CD4-positive, alpha-beta T cell (primary cell): ENCODE results near the gene ARHGAP15. TPM values are rescaled to one million over a fixed set of nuclear protein-coding genes. Genes with fewer than 3 reads are reported as not detected.

ENCODE experiments used
- ATAC-seq: fragments of 200-7000 bp; cut with Tn5 transposase; one replicate; pipeline ENCODE4 v1.10.0; 2022; ENCODE audit warnings: mild to moderate bottlenecking; ENCODE audit not compliant: poor library complexity
- CTCF ChIA-PET: fragments of 350-600 bp; sonication (Branson Sonifier 250); formaldehyde crosslinking; loops from one replicate; lab custom pipeline; 2021; ENCODE audit warnings: antibody characterized with exemption, inconsistent platforms; lab: Charles Lee
- POLR2A ChIA-PET: fragments of 350-600 bp; sonication (Branson Sonifier 250); formaldehyde crosslinking; loops from one replicate; lab custom pipeline; 2021; ENCODE audit warnings: antibody characterized with exemption, inconsistent platforms; lab: Charles Lee
- DNase-seq, 14 experiments: peaks; one replicate each; pipeline ENCODE4 v3.0.0-alpha.2; 2013 to 2020; ENCODE audit warnings: mixed read lengths in 2 of 14
- H3K27ac ChIP-seq, 2 donors: one replicate each; pipeline versions ENCODE4 v1.5.1 to v1.7.0; 2013; ENCODE audit warnings: low read length in 2 of 2, low read depth in 1 of 2, mild to moderate bottlenecking in 1 of 2
- H3K27me3 ChIP-seq, 2 experiments: 1 replicate in 1 of 2; 2 replicates in 1 of 2; pipeline versions ENCODE4 v1.6.1 to v1.7.0; 2013; ENCODE audit warnings: low read length in 2 of 2, control low read depth in 1 of 2, mild to moderate bottlenecking in 1 of 2, moderate library complexity in 1 of 2; ENCODE audit not compliant: insufficient read depth in 2 of 2, control insufficient read depth in 1 of 2
- H3K36me3 ChIP-seq: one replicate; pipeline ENCODE4 v1.6.1; 2013; ENCODE audit warnings: low read length, control low read depth; ENCODE audit not compliant: insufficient read depth
- H3K4me1 ChIP-seq: one replicate; pipeline ENCODE4 v1.6.1; 2013; ENCODE audit warnings: low read length, control low read depth; ENCODE audit not compliant: insufficient read depth
- H3K4me3 ChIP-seq: one replicate; pipeline ENCODE4 v1.5.1; 2013; ENCODE audit warnings: mild to moderate bottlenecking, low read length, moderate library complexity
- H3K9me3 ChIP-seq, 2 experiments: 1 replicate in 1 of 2; 2 replicates in 1 of 2; pipeline versions ENCODE4 v1.6.1 to v1.7.0; 2013; ENCODE audit warnings: low read length in 2 of 2, mild to moderate bottlenecking in 2 of 2, control low read depth in 1 of 2, moderate library complexity in 1 of 2; ENCODE audit not compliant: control insufficient read depth in 1 of 2, insufficient read depth in 1 of 2
- H3K27ac Mint-ChIP-seq: one replicate; pipeline ENCODE4 v1.8.0; 2020; ENCODE audit warnings: mixed read lengths
- H3K27me3 Mint-ChIP-seq: one replicate; pipeline ENCODE4 v1.8.0; 2021; ENCODE audit warnings: mixed read lengths
- H3K36me3 Mint-ChIP-seq: one replicate; pipeline ENCODE4 v1.8.0; 2021; ENCODE audit warnings: low read depth, mixed read lengths
- H3K4me1 Mint-ChIP-seq: one replicate; pipeline ENCODE4 v1.8.0; 2021; ENCODE audit warnings: low read depth, mixed read lengths
- H3K4me3 Mint-ChIP-seq: one replicate; pipeline ENCODE4 v1.8.0; 2020; ENCODE audit warnings: mild to moderate bottlenecking, mixed read lengths
- H3K9me3 Mint-ChIP-seq: one replicate; pipeline ENCODE4 v1.8.0; 2020; ENCODE audit warnings: mixed read lengths
- CTCF ChIP-seq: fragments of 200-600 bp; IDR thresholded peaks from one replicate; pipeline ENCODE4 v1.8.0; 2022; ENCODE audit warnings: antibody characterized with exemption, mild to moderate bottlenecking
- intact Hi-C, 2 experiments: fragments of 100-400 bp; cut with DNase I in 1 of 2; cut with micrococcal nuclease in 1 of 2; formaldehyde crosslinking; loops; one replicate each; pipeline versions ENCODE4 v1.15.1 to v1.9.0; 2023 to 2025; cut with DNase I, micrococcal nuclease
- total RNA-seq, 174 experiments: library from RNA in 2 of 174; stranded (reverse) in 2 of 174; gene quantifications; one replicate each; pipeline ENCODE4 v1.2.3 and lab custom pipeline; 2021 to 2026

ARHGAP15 gene
- total RNA-seq, 2 experiments from 2014 or later = 158 to 165 TPM

GRCh38 chr2:143402451-143402850 lies 273.2 kb downstream of the ARHGAP15 start:
- Mint-ChIP-seq H3K4me1 (peaks cover 70% of the 10 kb centered on the region), H3K27me3 (no peaks in the 10 kb centered on the region), H3K9me3 (no peaks in the 10 kb centered on the region), H3K27ac (no peak overlapping the region), H3K4me3 (no peak overlapping the region), H3K36me3 (peaks cover 19% of the 10 kb centered on the region)
- no peak for TF ChIP-seq CTCF
- Histone ChIP-seq H3K27me3 (no peaks in the 10 kb centered on the region), H3K4me1 (no peaks in the 10 kb centered on the region), H3K27ac (no peak overlapping the region), H3K36me3 (no peaks in the 10 kb centered on the region), H3K4me3 (no peak overlapping the region), H3K9me3 (no peaks in the 10 kb centered on the region)
- ATAC-seq (no peak), DNase-seq (peak in 2 of 14 experiments; percentile 15)
- CTCF ChIA-PET = no interaction called here
- intact Hi-C loops = no loop called here
- POLR2A ChIA-PET = interaction anchor here (0.7 kb wide), 1 partner anchor 150 kb away, joined by 3 read pairs; no protein-coding TSS in a partner anchor

- no peak overlapping the region for H3K4me3 Mint-ChIP-seq
- H3K36me3 Mint-ChIP-seq = peaks cover 33% of the 10 kb centered on the region
- H3K4me1 ChIP-seq = no peaks in the 10 kb centered on the region
- H3K9me3 ChIP-seq = no peaks in the 10 kb centered on the region
- H3K27ac Mint-ChIP-seq = peak overlapping the region; percentile 40
- no peak overlapping the region for H3K4me3 ChIP-seq
- no peaks in the 10 kb centered on the region for H3K27me3 ChIP-seq
- H3K9me3 Mint-ChIP-seq = peaks cover 2% of the 10 kb centered on the region
- POLR2A ChIA-PET = no interaction called here
- TF ChIP-seq CTCF = no peak
- no peak overlapping the region for H3K27ac ChIP-seq
- no peaks in the 10 kb centered on the region for H3K27me3 Mint-ChIP-seq
- intact Hi-C loops = no loop called here
- H3K36me3 ChIP-seq = no peaks in the 10 kb centered on the region
- CTCF ChIA-PET = no interaction called here
- H3K4me1 Mint-ChIP-seq = peaks cover 68% of the 10 kb centered on the region
- no peak for DNase-seq
- ATAC-seq = no peak
Observed at GRCh38 chr2:143410082-143410897, 281.1 kb downstream of the ARHGAP15 start.

GRCh38 chr2:143415571-143415970 lies 286.4 kb downstream of the ARHGAP15 start:
- H3K36me3 Mint-ChIP-seq = peaks cover 32% of the 10 kb centered on the region
- no peaks in the 10 kb centered on the region for H3K27me3 Mint-ChIP-seq
- peaks cover 2% of the 10 kb centered on the region for H3K9me3 Mint-ChIP-seq
- DNase-seq (no peak), ATAC-seq (no peak)
- Histone ChIP-seq H3K4me1 (no peaks in the 10 kb centered on the region), H3K27ac (no peak overlapping the region), H3K36me3 (no peaks in the 10 kb centered on the region), H3K4me3 (no peak overlapping the region), H3K27me3 (no peaks in the 10 kb centered on the region), H3K9me3 (no peaks in the 10 kb centered on the region)
- H3K27ac Mint-ChIP-seq = no peak overlapping the region
- intact Hi-C loops = no loop called here
- no peak overlapping the region for H3K4me3 Mint-ChIP-seq
- no peak for TF ChIP-seq CTCF
- ChIA-PET POLR2A (no interaction called here), CTCF (no interaction called here)
- H3K4me1 Mint-ChIP-seq = peaks cover 64% of the 10 kb centered on the region
